IPS DF 6.9 (cell line): ENCODE data around the gene FBXW11.

ENCODE experiments used
- DNase-seq: peaks from one replicate; pipeline ENCODE4 v3.0.0-alpha.2; 2013; ENCODE audit warnings: low read depth, low spot score
- H3K27ac ChIP-seq: one replicate; pipeline ENCODE4 v1.5.1; 2013; ENCODE audit warnings: low read length, control low read depth
- H3K27me3 ChIP-seq: 2 replicates; pipeline ENCODE4 v1.6.1; 2013; ENCODE audit warnings: mild to moderate bottlenecking, low read length; ENCODE audit not compliant: control insufficient read depth, insufficient read depth
- H3K36me3 ChIP-seq: 2 replicates; pipeline ENCODE4 v1.6.1; 2013; ENCODE audit warnings: low read length; ENCODE audit not compliant: control insufficient read depth, insufficient read depth
- H3K4me1 ChIP-seq: 2 replicates; pipeline ENCODE4 v1.6.1; 2013; ENCODE audit warnings: low read length; ENCODE audit not compliant: control insufficient read depth, insufficient read depth
- H3K4me3 ChIP-seq: 2 replicates; pipeline ENCODE4 v1.5.1; 2013; ENCODE audit warnings: mild to moderate bottlenecking, low read length
- H3K9me3 ChIP-seq: 2 replicates; pipeline ENCODE4 v1.6.1; 2013; ENCODE audit warnings: low read length, inconsistent platforms; ENCODE audit not compliant: control insufficient read depth, insufficient read depth
- WGBS: extraction: QIAGEN DNeasy Blood & Tissue Kit; methylation state at CpG from one replicate; pipeline ENCODE4 v1.1.7; 2013; ENCODE audit warnings: mixed read lengths, missing lambda C conversion rate; ENCODE audit not compliant: insufficient read length, insufficient coverage; 5-methylcytosine and 5-hydroxymethylcytosine counted together

FBXW11 gene

DNA sequence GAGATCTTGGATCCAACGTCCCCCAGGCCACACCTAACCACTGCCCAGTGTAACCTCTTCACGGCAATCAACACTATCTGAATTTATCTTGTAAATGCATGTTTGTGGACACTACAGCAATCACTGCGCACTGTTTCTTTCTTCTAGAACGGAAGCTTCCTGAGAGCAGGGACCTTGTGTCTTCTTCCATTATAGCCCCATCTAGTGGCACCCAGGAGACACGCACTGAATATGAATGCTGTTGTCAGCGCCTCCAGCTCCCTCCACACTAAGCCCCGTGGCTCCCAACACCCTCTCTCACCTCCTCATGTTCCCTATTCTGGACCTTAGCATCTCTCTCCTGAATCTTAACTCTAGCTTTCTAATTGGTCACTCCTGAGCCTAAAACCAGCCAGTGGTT, 148.1 kb downstream of the FBXW11 start:
- Histone ChIP-seq H3K27me3 (no peaks in the 10 kb centered on the region), H3K27ac (no peak overlapping the region), H3K4me3 (no peak overlapping the region), H3K36me3 (no peaks in the 10 kb centered on the region), H3K9me3 (no peaks in the 10 kb centered on the region), H3K4me1 (no peaks in the 10 kb centered on the region)
- peak; percentile 37 for DNase-seq
- no CpG with 5 or more reads among the region's 7 CpGs for WGBS

DNA sequence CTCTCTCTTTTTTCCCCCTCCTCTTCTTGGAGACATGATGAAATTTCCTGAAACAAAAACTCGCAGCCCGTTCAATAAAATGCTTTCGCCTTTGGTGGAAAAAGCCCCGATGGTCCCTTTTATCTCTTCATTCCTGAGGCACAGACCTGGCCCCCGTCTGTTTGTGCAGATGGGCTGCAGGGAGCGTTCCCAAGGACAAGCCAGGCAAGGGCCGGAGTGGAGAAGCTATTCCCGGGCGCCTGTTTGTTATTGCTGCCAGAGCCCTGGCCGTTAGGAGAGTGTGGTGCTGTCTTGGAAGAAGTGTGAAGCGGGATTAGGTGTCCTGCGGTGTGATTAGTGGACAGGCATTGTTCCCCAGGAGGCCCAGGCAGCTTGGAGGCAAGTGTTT, 149.0 kb downstream of the FBXW11 start:
- Histone ChIP-seq H3K9me3 (no peaks in the 10 kb centered on the region), H3K4me1 (no peaks in the 10 kb centered on the region), H3K27me3 (no peaks in the 10 kb centered on the region), H3K27ac (no peak overlapping the region), H3K36me3 (no peaks in the 10 kb centered on the region), H3K4me3 (no peak overlapping the region)
- no peak for DNase-seq
- no CpG with 5 or more reads among the region's 12 CpGs for WGBS

DNA sequence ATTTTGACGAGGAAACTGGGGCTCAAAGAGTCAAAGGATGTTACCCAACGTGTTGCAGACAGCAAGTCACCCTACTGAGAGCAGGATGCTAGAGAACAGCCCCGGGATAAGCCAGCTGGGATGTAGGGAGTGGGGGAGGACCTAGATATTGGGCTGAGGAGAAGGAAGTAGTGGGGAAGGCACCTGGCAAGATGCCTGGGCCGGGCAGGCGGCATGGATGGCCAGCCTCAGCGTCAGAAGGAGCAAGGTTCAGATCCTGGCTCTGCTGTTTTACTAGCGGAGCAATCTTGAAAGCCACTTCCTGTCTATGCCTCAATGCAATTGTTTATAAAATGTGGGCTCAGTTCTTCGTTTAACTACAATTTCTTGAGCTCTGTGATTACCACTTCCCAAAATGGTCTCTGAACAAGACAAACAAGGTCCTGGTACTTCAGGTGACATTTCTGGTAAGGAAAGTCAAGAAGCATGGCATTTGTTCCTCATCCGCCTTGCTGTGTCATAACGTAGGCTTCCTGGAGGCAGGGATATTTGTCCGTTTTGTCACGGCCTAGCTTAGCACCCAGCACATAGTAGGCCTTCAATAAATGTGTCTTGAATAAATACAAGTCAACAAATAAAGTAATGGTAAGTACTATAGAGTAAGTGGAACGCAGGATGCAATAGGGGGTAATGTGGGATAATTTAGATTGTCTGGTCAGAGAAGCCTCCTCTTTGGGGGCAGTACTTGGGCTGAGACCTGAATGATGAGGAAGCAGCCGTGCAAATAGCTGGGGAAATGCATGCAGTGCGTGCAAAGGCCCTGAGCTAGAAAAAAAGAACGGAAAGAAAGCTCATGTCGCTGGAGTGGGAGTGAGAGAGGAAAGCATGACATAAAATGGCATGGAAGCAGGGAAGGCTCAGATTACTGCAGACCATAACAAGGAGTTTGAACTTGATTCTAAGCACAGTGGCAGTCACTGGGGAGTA, 150.4 kb downstream of the FBXW11 start:
- no peaks in the 10 kb centered on the region for H3K27me3 ChIP-seq
- no peak for DNase-seq
- H3K27ac ChIP-seq, result no peak overlapping the region
- no peaks in the 10 kb centered on the region for H3K9me3 ChIP-seq
- no CpG with 5 or more reads among the region's 17 CpGs for WGBS
- H3K36me3 ChIP-seq, result no peaks in the 10 kb centered on the region
- no peak overlapping the region for H3K4me3 ChIP-seq
- no peaks in the 10 kb centered on the region for H3K4me1 ChIP-seq

DNA sequence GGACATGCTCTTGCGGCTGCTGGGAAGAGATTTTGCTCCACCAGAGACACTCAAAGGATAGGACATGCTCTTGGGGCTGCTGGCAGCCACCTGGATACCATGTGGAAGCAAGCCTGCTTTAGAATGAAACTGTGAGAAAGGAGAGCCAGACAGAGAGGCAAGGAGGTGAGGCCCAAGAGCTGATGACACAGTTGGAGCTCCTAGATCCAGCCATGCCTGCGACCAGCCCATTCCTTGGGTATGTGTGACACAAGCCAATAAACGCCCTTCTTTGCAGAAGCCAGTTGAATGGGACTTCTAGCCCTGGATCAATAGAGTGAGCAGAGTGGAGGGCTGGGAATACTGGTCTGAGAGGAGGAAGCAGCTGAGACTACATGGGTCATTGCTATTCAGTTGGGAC, 151.2 kb downstream of the FBXW11 start:
- WGBS, result no CpG with 5 or more reads among the region's 3 CpGs
- no peaks in the 10 kb centered on the region for H3K36me3 ChIP-seq
- no peaks in the 10 kb centered on the region for H3K27me3 ChIP-seq
- H3K4me1 ChIP-seq, result no peaks in the 10 kb centered on the region; the same call in 1 of the 2 replicates
- no peak overlapping the region for H3K4me3 ChIP-seq
- DNase-seq, result no peak
- no peak overlapping the region for H3K27ac ChIP-seq
- H3K9me3 ChIP-seq, result no peaks in the 10 kb centered on the region

DNA sequence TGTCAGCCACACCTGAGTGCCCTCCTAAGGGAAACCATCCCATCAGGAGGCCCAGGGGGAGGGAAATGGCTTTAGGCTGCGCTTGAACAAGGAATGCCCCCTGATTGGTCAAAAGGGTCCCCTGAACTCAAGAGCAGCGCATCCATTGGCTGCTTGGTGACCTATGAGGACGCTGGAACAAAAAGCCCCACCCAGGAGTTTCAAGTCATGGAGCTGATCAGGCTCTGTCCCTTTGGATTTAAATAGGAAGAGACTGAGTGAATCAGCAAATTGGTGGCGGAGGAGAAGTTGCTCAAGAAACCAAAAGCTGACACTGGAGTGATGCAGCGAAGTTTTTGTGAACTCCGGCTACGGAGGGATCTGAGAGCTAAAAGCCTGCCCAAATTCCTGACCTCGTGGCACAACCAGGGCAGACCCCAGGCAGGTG, 154.2 kb downstream of the FBXW11 start:
- WGBS, result no CpG with 5 or more reads among the region's 8 CpGs
- H3K4me1 ChIP-seq, result no peaks in the 10 kb centered on the region; the same call in 1 of the 2 replicates
- H3K9me3 ChIP-seq, result no peaks in the 10 kb centered on the region
- H3K27ac ChIP-seq, result no peak overlapping the region
- DNase-seq, result no peak
- no peaks in the 10 kb centered on the region for H3K36me3 ChIP-seq
- H3K27me3 ChIP-seq, result no peaks in the 10 kb centered on the region
- no peak overlapping the region for H3K4me3 ChIP-seq

DNA sequence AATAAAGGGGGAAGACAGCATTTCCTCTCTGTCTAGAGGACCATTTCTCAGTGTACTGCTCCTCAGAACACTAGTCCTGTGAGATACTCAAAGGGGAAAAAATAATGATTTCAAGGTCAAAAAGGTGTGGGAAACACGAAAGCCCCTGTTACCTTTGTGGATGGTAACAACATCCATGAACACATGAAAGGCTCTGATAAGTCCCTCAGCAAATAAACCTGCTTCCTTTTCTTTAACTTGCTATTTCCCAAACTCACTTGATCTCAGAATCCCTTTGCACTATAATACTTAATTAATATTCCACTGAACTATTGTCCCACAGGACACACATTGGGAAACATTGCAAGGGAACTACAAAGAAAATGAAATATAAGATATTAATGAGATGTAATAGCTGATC, 155.2 kb downstream of the FBXW11 start:
- no peaks in the 10 kb centered on the region for H3K27me3 ChIP-seq
- no peak overlapping the region for H3K4me3 ChIP-seq
- no CpG with 5 or more reads among the region's 1 CpG for WGBS
- H3K27ac ChIP-seq, result no peak overlapping the region
- no peaks in the 10 kb centered on the region for H3K9me3 ChIP-seq
- no peak for DNase-seq
- no peaks in the 10 kb centered on the region for H3K36me3 ChIP-seq
- no peaks in the 10 kb centered on the region; the same call in 1 of the 2 replicates for H3K4me1 ChIP-seq

DNA sequence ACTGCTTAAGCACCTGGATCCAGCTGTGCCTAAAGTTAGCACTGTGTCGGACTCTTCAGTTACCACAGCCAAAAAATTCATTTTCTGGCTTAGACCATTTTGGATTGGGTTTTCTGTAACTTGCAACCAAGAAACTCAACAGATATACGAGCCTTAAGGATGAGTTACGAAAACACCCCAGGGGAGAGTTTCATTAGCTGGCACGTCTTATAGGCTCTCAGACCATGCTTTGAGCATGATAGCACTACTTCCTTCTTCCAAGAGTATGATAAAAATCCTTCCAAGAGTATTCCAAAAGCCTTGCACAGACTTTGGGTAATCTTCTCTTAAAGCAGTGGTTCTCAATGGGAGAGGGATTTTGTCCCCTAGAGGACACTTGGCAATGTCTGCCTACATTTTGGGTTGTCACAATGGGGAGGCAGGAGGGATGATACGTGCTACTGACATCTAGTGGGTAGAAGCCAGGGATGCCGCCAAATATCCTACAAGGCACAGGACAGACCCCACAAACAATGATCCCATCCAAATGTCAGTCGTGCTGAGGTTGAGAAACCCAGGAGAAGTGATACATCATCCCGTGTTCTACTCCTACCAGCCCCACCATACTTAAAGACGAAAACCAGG, 156.0 kb downstream of the FBXW11 start:
- no peaks in the 10 kb centered on the region; the same call in 1 of the 2 replicates for H3K4me1 ChIP-seq
- no CpG with 5 or more reads among the region's 9 CpGs for WGBS
- DNase-seq, result peak; percentile 60
- no peak overlapping the region for H3K4me3 ChIP-seq
- no peaks in the 10 kb centered on the region for H3K36me3 ChIP-seq
- H3K27ac ChIP-seq, result no peak overlapping the region
- H3K27me3 ChIP-seq, result no peaks in the 10 kb centered on the region
- no peaks in the 10 kb centered on the region for H3K9me3 ChIP-seq

DNA sequence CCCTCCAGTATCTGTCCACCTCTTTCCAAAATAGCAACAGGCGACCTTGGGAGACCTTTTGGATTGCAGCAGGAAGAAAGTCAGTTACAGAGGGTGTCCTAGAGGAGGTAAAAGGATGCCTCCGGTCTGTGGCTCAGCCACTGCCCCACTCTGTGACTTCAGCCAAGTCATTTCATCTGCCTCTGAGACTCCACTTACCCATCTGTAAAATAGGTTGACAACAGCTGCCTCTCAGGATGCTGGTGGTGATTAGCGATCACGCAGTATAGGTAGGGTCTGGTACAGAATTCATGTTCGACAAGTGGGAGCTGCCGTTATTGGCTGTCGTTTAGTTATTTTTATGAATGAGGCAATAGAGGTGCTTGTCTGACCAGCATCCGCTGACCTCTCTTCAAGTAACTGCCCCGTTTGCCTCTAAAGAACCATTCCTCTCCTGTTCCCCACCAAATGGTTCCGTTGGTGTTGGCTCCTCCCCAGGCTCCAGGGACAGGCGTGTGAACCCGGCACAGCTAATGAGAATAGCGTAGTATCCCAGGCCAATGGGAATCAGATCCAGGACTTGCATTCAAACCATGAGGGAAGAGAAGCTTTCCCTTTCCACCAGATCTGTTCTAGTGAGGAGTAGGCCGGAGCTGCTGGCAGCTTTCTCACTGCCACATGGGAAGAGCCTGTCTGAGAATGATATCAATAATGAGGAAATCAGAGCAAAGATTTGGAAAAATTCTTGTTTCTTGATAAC, 156.7 kb downstream of the FBXW11 start:
- Histone ChIP-seq H3K4me3 (no peak overlapping the region), H3K4me1 (no peaks in the 10 kb centered on the region; the same call in 1 of the 2 replicates), H3K27ac (no peak overlapping the region), H3K27me3 (no peaks in the 10 kb centered on the region), H3K36me3 (no peaks in the 10 kb centered on the region), H3K9me3 (no peaks in the 10 kb centered on the region)
- no peak for DNase-seq
- WGBS, result no CpG with 5 or more reads among the region's 14 CpGs

DNA sequence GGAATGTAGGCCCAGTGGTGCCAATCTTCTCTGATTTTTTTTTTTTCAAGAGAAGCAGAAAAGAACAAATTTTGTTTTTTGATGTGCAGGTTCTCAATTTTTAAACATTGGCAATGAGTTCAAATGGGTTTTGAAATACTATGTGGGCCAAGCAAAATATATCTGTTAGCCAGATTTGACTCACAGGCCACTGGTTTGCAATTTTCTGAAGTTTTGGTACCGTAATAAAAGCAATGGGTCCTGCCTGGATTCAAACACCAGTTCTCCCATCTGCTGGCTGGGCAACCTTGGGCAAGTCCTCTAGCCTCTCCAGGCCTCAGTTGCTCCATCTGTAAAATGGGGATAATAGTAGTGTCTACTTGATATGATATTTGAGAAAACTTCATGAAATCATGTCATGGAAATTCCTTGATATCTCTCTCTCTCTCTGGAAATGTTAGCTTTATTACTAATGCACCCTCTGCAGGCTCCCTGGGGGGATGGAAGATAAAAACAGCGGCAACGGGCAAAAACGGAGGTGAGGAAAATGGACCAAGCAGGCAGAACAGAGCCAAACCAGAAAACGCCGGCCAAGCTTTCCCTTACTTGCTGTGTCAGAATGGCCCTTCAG, 157.4 kb downstream of the FBXW11 start:
- H3K4me1 ChIP-seq, result no peaks in the 10 kb centered on the region; the same call in 1 of the 2 replicates
- no peaks in the 10 kb centered on the region for H3K36me3 ChIP-seq
- H3K9me3 ChIP-seq, result no peaks in the 10 kb centered on the region
- no peak overlapping the region for H3K27ac ChIP-seq
- WGBS, result no CpG with 5 or more reads among the region's 6 CpGs
- DNase-seq, result no peak
- H3K4me3 ChIP-seq, result no peak overlapping the region
- H3K27me3 ChIP-seq, result no peaks in the 10 kb centered on the region

DNA sequence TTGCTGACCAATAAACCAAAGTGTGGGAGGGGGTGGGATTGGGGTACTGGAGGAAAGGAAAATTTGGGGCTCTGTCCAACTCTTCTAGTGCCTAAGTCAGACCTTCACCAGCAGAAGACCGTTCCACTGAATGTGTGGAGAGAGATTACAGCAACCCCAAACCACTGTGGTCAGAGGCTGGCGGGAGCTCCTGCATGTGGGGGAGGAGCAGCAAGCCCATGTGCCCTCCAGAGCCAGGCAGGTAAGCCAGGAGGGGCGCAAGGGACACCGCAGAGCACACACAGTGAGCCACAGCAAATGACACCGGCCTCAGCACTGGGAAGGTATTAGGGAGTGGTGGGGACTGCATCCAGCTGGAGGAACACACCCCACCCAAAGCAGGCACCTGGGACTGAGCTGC, 158.0 kb downstream of the FBXW11 start:
- DNase-seq, result no peak
- WGBS, result no CpG with 5 or more reads among the region's 5 CpGs
- Histone ChIP-seq H3K9me3 (no peaks in the 10 kb centered on the region), H3K27ac (no peak overlapping the region), H3K4me3 (no peak overlapping the region), H3K4me1 (no peaks in the 10 kb centered on the region; the same call in 1 of the 2 replicates), H3K36me3 (no peaks in the 10 kb centered on the region), H3K27me3 (no peaks in the 10 kb centered on the region)
